Activated T-cell treated with anti-CD3 and anti-CD28 coated beads, Interleukin-2, amount 50 U/mL, for 4 hours (primary cell): ENCODE results near the gene AMELX. TPM values are rescaled to one million over a fixed set of nuclear protein-coding genes. Genes with fewer than 3 reads are reported as not detected.

Experiments used
- ATAC-seq, 2 donors: fragments of 200-7000 bp; cut with Tn5 transposase; one replicate each; pipeline ENCODE4 v1.10.0; 2021
- DNase-seq: peaks from one replicate; pipeline ENCODE4 v3.0.0-alpha.2; 2020
- H3K27me3 Mint-ChIP-seq: one replicate; pipeline ENCODE4 v1.8.0; 2021; ENCODE audit warnings: low read depth, mixed read lengths
- H3K36me3 Mint-ChIP-seq: one replicate; pipeline ENCODE4 v1.8.0; 2022; ENCODE audit warnings: mixed read lengths; ENCODE audit not compliant: insufficient read depth
- H3K4me1 Mint-ChIP-seq: one replicate; pipeline ENCODE4 v1.8.0; 2021; ENCODE audit warnings: low read depth, mixed read lengths
- H3K4me3 Mint-ChIP-seq: one replicate; pipeline ENCODE4 v1.8.0; 2021; ENCODE audit warnings: mild to moderate bottlenecking, moderate library complexity, mixed read lengths
- H3K9me3 Mint-ChIP-seq: one replicate; pipeline ENCODE4 v1.8.0; 2021; ENCODE audit warnings: mixed read lengths
- total RNA-seq, 3 donors: library from RNA; stranded (reverse); gene quantifications; one replicate each; pipeline ENCODE4 v1.2.1, GENCODE V29; 2021

Gene AMELX
- total RNA-seq, 3 donors from 2014 or later, result not detected

DNA sequence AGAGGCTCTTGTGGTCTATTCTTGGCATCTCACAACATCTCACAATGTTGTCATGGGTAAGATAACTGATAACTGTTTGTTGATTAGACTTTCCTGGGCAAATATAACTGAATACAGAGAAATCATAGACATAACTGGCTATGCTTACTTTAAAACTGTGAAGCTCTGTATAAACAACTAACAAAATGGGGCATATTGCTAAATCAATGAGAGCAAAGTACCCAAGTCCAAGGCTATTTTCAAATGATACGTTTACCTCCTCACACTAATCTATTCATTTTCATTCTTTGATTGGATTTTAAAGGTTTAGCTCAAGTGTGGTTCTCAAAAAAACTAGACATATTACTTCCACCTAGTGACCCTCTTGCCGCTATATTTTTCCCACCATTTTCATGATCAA is 38.6 kb downstream of the AMELX start:
- no peaks in the 10 kb centered on the region for H3K27me3 Mint-ChIP-seq
- DNase-seq (no peak), ATAC-seq (no peak)
- H3K9me3 Mint-ChIP-seq, result no peaks in the 10 kb centered on the region
- no peak overlapping the region for H3K4me3 Mint-ChIP-seq
- H3K4me1 Mint-ChIP-seq, result no peaks in the 10 kb centered on the region
- H3K36me3 Mint-ChIP-seq, result no peaks in the 10 kb centered on the region

DNA sequence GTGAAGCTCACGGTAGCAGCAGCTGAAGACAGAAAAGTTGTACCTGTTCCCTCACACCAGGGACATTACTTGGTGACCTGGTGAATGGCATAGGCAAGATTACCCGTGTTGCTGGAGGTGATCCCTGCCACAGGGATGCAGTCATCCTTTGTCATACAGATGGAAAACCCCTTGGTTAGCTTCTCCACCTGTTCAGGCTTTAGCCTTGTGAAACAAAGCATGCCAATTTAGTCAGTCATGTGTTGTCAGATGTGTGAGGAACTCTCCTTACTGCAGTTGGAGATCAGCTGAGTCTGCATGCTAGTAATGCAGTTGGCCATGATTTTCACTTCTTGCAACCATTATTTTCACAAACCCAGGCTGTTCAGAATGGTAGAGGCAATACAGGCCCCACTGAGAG is 41.0 kb downstream of the AMELX start:
- Mint-ChIP-seq H3K36me3 (no peaks in the 10 kb centered on the region), H3K9me3 (no peaks in the 10 kb centered on the region), H3K27me3 (no peaks in the 10 kb centered on the region), H3K4me1 (no peaks in the 10 kb centered on the region), H3K4me3 (no peak overlapping the region)
- no peak for ATAC-seq
- no peak for DNase-seq

DNA sequence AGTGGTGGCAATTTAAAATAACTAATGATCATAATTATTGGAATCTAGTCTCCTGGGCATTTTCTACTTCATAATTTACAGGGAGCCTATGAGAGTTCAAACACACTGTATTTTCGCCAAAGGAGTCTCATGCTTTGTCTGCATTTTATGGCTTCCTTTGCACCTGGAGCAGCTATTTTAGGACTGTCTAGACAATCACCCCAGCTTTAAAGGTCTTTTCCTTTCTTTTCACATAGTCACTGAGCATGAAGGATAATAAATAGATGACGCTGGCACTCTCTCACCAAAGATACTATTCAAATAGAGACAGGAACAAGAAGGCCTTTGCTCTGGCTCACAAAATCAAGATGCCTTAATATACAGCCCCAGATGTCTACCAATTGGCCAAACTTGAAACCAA is 43.0 kb downstream of the AMELX start:
- H3K4me1 Mint-ChIP-seq, result no peaks in the 10 kb centered on the region
- DNase-seq (no peak), ATAC-seq (no peak)
- no peaks in the 10 kb centered on the region for H3K36me3 Mint-ChIP-seq
- no peaks in the 10 kb centered on the region for H3K9me3 Mint-ChIP-seq
- no peak overlapping the region for H3K4me3 Mint-ChIP-seq
- H3K27me3 Mint-ChIP-seq, result peaks cover 2% of the 10 kb centered on the region

DNA sequence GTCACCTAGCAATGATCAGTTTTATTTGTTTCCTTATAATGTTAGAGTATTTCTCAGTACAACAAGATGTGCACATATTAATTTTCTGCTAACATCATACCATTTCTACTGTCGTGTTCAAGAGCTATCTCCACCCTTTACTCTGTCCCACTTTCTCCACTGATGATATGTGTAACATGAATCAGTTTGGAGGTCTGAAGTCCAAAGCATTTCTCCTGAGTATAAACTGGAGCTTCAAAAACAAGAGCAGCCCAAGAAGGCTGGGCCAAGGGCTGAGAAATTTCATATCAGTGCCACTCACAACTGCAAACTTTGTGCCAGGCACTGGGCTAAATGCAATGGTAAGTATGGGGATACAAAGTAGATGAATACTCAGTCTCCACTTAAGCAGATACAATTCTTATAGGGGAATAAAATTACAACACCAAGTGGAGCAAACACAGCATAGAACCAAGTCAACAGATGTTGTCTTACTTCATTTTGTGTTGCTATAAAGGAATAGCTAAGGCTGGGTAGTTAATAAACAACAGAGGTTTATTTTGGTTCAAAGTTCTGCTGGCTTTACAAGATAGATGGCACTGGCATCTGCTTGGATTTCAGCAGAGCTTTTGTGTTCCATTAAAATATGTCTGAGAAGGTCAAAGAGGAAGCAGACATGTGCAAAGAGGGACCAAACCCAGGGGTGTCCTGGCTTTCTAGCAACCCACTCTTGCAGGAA is 44.2 kb downstream of the AMELX start:
- ATAC-seq (no peak), DNase-seq (no peak)
- H3K9me3 Mint-ChIP-seq, result no peaks in the 10 kb centered on the region
- H3K4me3 Mint-ChIP-seq, result no peak overlapping the region
- H3K4me1 Mint-ChIP-seq, result no peaks in the 10 kb centered on the region
- no peaks in the 10 kb centered on the region for H3K36me3 Mint-ChIP-seq
- peaks cover 2% of the 10 kb centered on the region for H3K27me3 Mint-ChIP-seq

DNA sequence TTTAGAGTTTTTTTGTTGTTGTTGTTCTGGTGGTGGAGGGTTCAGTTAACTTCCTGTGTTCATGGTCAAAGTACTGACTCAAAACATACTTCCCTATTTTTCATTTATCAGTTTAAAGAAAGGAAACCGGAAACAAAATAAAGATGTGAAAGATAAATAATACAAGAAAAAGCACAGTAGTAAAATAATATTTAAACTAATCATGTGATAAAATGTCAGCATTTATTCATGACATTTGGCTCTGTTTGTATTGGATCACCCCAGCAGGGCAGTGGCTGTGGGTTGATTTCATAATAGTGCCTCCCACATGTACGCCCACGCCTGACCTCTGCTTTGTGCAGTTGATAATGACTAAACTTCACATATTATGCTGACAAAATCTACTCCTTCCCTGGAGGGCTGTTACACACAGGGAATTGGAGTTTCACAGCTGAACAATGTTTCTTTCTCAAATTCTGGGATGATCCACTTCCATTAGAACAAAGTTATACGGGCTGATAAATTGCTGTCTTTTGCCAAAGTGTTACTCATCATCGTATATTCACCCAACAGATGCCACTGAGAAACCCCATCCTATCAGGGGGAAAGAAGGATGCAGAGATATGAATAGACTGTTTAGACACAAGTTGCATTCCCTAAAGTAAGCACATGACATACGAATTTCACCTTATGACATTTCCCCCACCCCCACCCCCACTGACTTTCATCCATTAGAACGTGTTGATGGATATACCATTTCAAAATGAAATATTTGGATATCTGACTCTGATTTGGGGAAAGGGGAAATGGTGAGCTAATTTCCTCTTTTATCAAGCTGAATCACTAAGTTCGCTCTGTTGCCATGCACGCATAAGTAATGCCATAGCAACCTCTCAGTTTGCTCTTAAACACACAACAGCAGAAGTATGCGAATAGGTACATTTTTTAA is 48.3 kb downstream of the AMELX start:
- Mint-ChIP-seq H3K4me1 (no peaks in the 10 kb centered on the region), H3K4me3 (no peak overlapping the region), H3K36me3 (no peaks in the 10 kb centered on the region), H3K27me3 (peaks cover 2% of the 10 kb centered on the region), H3K9me3 (no peaks in the 10 kb centered on the region)
- no peak for ATAC-seq
- no peak for DNase-seq

DNA sequence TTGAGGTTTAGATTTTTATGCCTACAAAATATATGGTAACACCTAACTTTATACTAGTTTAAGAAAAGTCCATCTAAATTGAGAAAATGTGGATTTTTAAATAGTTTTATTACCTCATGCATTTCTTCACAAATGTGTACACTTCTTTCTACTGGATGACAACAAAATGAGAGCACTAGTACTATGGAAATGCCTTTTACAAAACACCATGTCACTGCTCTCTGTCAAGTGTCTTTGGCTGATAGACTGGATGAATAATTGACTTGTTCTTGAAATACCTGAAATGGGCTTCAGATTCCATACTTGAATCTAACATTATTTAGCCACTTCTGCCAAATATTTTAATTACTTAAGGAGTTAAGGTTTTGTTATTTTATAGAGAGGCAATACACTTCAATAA is 49.5 kb downstream of the AMELX start:
- H3K36me3 Mint-ChIP-seq, result no peaks in the 10 kb centered on the region
- DNase-seq (no peak), ATAC-seq (no peak)
- no peaks in the 10 kb centered on the region for H3K9me3 Mint-ChIP-seq
- peaks cover 2% of the 10 kb centered on the region for H3K27me3 Mint-ChIP-seq
- H3K4me3 Mint-ChIP-seq, result no peak overlapping the region
- no peaks in the 10 kb centered on the region for H3K4me1 Mint-ChIP-seq

DNA sequence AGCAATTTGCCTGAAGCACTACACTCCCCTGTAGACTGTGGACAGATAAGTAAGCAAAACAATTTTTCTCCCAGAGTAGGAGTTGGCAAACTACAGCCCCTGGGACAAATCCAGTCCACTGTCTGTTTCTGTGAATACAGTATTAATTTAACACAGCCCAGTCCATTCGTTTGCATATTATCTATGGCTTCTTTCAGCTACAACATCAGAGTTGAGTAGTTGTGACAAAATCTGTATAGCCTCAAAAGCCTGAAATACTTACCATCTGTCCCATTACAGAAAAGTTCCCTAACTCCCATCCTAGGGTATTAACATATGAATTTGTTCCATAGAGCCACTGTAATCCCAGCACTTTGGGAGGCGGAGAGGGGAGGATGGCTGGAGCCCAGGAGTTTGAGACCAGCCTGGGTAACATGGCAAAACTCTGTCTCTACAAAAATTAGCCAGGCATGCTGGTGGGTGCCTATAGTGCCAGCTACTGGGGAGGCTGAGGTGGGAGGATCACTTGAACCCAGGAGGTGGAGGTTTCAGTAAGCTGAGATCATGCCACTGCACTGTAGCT is 53.0 kb downstream of the AMELX start:
- no peak for DNase-seq
- ATAC-seq, result no peak
- H3K4me3 Mint-ChIP-seq, result no peak overlapping the region
- H3K9me3 Mint-ChIP-seq, result no peaks in the 10 kb centered on the region
- no peaks in the 10 kb centered on the region for H3K36me3 Mint-ChIP-seq
- no peaks in the 10 kb centered on the region for H3K27me3 Mint-ChIP-seq
- no peaks in the 10 kb centered on the region for H3K4me1 Mint-ChIP-seq

DNA sequence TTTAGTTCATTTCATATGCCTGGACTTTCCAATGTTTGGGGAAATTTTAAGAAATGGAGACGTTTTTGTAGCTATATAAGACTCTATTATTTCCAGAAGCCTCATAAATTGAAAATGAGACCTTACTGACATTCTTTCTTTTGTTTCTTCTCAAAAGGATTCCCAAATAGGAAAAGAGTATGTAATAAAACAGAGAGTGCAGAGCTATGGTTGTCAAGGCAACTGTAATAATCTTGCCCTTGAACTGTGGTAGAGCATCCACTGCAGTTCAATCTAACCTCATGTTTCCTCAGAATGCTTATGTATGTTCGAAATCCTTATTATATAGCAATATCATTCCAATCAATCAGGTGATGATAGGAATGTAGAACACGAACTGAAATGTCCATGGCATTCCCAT is 54.1 kb downstream of the AMELX start:
- Mint-ChIP-seq H3K27me3 (no peaks in the 10 kb centered on the region), H3K4me3 (no peak overlapping the region)

DNA sequence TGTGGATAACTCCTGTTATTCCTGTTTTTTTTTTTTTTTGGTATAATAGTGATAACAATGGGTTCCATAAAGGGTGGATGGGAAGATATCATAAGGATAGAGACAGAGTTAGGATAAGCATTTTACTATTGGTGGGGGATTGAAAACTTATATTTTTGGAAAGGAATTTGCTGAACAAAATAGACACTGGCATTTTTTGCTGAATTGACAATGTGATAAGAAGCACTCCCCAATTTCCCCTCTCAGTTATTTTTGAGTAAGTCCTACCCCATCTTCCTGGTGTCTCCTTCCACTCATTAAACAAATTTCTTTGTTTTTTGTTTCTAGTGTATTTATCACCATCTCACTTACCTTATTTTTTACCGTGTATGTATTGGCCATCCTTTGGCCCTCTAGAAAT is 55.8 kb downstream of the AMELX start:
- no peak for DNase-seq
- Mint-ChIP-seq H3K9me3 (no peaks in the 10 kb centered on the region), H3K27me3 (no peaks in the 10 kb centered on the region), H3K4me3 (no peak overlapping the region), H3K36me3 (no peaks in the 10 kb centered on the region), H3K4me1 (no peaks in the 10 kb centered on the region)
- no peak for ATAC-seq

More for the DNA sequence above, 54.1 kb downstream of the AMELX start:
- no peaks in the 10 kb centered on the region for H3K36me3 Mint-ChIP-seq
- H3K9me3 Mint-ChIP-seq, result no peaks in the 10 kb centered on the region
- H3K4me1 Mint-ChIP-seq, result no peaks in the 10 kb centered on the region
- ATAC-seq, result no peak
- DNase-seq, result no peak

DNA sequence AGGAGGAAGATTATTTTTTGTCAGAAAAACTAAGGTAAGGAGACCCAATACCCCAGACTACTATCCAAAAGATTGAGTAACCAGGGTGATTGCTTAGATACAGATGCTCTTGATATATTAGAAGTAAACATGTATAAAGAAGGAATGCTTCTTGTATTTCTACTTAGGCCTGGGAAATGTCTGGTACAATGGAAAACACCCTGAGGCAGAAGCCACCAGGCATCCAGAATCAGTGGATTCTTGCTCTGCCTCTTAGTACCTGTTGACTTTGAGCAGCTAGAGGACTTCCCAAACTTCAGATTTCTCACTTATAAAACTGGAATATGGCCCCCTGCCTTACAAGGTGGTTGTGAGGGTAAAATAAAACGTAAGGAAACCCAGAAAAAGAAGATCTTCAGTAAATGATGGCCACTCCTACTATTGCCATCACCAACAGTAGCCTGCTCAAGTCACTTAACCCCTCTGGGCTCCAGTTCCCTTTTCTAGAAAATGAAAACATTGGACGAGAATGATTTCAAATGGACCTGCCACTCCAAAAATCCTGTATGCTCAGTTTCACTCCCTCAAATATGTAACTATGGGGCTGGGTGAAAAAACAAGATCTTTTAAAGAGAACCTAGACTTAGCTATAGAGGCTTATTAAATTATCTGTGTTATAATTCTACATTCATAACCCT is 56.6 kb downstream of the AMELX start:
- no peaks in the 10 kb centered on the region for H3K9me3 Mint-ChIP-seq
- no peaks in the 10 kb centered on the region for H3K4me1 Mint-ChIP-seq
- no peaks in the 10 kb centered on the region for H3K27me3 Mint-ChIP-seq
- ATAC-seq, result no peak
- no peak for DNase-seq
- no peak overlapping the region for H3K4me3 Mint-ChIP-seq
- H3K36me3 Mint-ChIP-seq, result no peaks in the 10 kb centered on the region

Other genes with a start within 250 kb of the AMELX start
- gene HCCS, start 182.1 kb upstream of the AMELX start, total RNA-seq, result 10 to 100 TPM; 39.4 to 40.2 (median 39.7) TPM